DOHH2 (cell line): ENCODE data around the gene SLC15A1.

Experiments
- EZH2phosphoT487 ChIP-seq: fragments of 200-600 bp; sonication (generic); IDR thresholded peaks from 2 replicates; pipeline ENCODE4 v1.6.1; 2017; ENCODE audit warnings: borderline replicate concordance, mild to moderate bottlenecking, antibody characterized with exemption, low read length, moderate library complexity, mixed read lengths
- TF ChIP-seq, protein P1 (sequence below): fragments of 200-600 bp; sonication (generic); IDR thresholded peaks from one replicate; pipeline ENCODE4 v1.5.1; 2014; ENCODE audit warnings: antibody characterized with exemption, mild to moderate bottlenecking, low read depth, low read length; ENCODE audit not compliant: poor library complexity, severe bottlenecking

DNA sequence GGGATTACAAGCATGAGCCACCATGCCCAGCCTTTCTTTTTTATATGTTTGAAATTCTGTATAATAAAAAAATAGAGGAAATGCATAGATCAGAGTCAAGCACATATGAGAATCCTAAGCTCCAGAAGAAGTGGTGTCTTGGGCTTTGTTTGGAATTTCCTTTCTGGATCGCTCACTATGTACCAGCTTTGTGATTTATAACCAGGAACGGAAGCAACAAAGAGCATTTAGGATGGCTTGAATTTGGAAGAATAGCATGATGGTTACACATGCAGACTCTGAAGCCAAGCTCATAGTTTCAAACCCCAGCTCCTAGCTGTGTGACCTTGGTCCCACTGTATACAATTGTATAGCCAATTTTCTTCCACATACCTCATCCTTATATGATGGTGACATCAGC is 28.0 kb upstream of the SLC15A1 start:
- TF ChIP-seq, protein P1, sequence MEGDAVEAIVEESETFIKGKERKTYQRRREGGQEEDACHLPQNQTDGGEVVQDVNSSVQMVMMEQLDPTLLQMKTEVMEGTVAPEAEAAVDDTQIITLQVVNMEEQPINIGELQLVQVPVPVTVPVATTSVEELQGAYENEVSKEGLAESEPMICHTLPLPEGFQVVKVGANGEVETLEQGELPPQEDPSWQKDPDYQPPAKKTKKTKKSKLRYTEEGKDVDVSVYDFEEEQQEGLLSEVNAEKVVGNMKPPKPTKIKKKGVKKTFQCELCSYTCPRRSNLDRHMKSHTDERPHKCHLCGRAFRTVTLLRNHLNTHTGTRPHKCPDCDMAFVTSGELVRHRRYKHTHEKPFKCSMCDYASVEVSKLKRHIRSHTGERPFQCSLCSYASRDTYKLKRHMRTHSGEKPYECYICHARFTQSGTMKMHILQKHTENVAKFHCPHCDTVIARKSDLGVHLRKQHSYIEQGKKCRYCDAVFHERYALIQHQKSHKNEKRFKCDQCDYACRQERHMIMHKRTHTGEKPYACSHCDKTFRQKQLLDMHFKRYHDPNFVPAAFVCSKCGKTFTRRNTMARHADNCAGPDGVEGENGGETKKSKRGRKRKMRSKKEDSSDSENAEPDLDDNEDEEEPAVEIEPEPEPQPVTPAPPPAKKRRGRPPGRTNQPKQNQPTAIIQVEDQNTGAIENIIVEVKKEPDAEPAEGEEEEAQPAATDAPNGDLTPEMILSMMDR = no peak
- TF ChIP-seq EZH2phosphoT487 = no peak
